Measurements from ENCODE around the gene ROR2. TPM values are rescaled to one million over a fixed set of nuclear protein-coding genes. Genes with fewer than 3 reads are reported as not detected.
"Not testable (repeated sequence)": the region's sequence is repeated elsewhere in the genome, so short reads cannot be mapped to it uniquely, and the experiment has no call there.

ROR2 gene
- total and polyA plus RNA-seq, 2 donors (not counting 3 experiments of a cell fraction or from before 2014, with no cell fraction given): not detected

DNA sequence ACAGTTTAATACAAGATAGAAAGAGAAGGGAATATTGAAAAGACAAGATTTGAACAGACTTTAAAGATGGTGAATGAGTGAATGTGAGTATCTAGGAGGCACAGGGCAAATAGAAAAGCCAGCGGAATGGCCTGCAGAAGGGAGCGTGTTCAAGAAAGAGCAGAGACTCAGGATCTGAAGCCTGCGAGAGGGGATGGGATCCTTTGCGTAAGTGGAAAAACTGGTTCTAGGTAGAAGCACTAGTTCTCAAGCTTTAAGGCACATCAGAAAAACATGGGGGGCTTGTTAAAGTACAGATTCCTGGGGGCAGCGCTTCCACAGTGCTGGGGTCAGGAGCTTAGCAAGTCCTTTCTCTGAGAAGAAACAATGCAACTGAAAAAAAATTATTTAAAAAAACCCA lies 431.6 kb downstream of the ROR2 start:
- Histone ChIP-seq H3K4me2 (ENCODE audit: insufficient read depth, low read length) (no peak overlapping the region), H3K27ac (ENCODE audit: insufficient read depth, low read depth, low read length) (no peak overlapping the region), H3K36me3 (ENCODE audit: control insufficient read depth in 2 of 2, extremely low read depth in 1 of 2, insufficient read depth in 2 of 2, low read length in 2 of 2) (no peaks in the 10 kb centered on the region), H2AFZ (ENCODE audit: low read depth, low read length) (no peak overlapping the region), H3K9me3 (replicated peaks; ENCODE audit: control insufficient read depth, insufficient read depth, low read length) (no peaks in the 10 kb centered on the region), H3K9me1 (replicated peaks; ENCODE audit: control insufficient read depth, extremely low read depth, insufficient read depth, low read length) (no peaks in the 10 kb centered on the region), H3K9ac (replicated peaks; ENCODE audit: extremely low read depth, insufficient read depth, low read length) (no peak overlapping the region), H3K27me3 (ENCODE audit: control insufficient read depth in 2 of 2, insufficient read depth in 2 of 2, low read length in 2 of 2) (no peaks in the 10 kb centered on the region), H4K20me1 (replicated peaks; ENCODE audit: control insufficient read depth, extremely low read depth, insufficient read depth, low read length) (no peaks in the 10 kb centered on the region), H3K4me3 (replicated peaks in 1 of 3; ENCODE audit: insufficient read depth in 1 of 3, low read depth in 1 of 3, low read length in 3 of 3) (no peak overlapping the region), H3K4me1 (ENCODE audit: control insufficient read depth, extremely low read depth, insufficient read depth, low read length) (no peaks in the 10 kb centered on the region), H3K79me2 (ENCODE audit: control insufficient read depth, insufficient read depth, low read length) (no peaks in the 10 kb centered on the region)
- no TSS peak for BruUV-seq (replicated peaks)
- intact Hi-C loops (cut with micrococcal nuclease) (no loop called here), dilution Hi-C loops (cut with MboI; ENCODE audit: extremely low pct_ligation_motif_present, low sequenced_read_pairs) (no loop called here)
- FAIRE-seq: no peak
- CTCF ChIA-PET: no interaction called here
- DNase-seq (ENCODE audit: low read depth, low spot score): no peak
- POLR2A ChIA-PET: no interaction called here
- TF ChIP-seq POLR2A (IDR thresholded peaks at IDR 0.05; ENCODE audit: low read depth, low read length) (no peak), GATA2 (IDR thresholded peaks at IDR 0.05; ENCODE audit: insufficient read depth, insufficient read length, low read depth, low read length) (no peak), POLR2AphosphoS5 (IDR thresholded peaks at IDR 0.05; ENCODE audit: insufficient read depth, low read depth, low read length) (no peak), JUN (IDR thresholded peaks at IDR 0.05; ENCODE audit: borderline replicate concordance, insufficient read depth, insufficient read length, low read depth) (no peak), FOS (IDR thresholded peaks at IDR 0.05; ENCODE audit: borderline replicate concordance, insufficient read depth, low read length) (no peak)
- TF ChIP-seq, protein P1, sequence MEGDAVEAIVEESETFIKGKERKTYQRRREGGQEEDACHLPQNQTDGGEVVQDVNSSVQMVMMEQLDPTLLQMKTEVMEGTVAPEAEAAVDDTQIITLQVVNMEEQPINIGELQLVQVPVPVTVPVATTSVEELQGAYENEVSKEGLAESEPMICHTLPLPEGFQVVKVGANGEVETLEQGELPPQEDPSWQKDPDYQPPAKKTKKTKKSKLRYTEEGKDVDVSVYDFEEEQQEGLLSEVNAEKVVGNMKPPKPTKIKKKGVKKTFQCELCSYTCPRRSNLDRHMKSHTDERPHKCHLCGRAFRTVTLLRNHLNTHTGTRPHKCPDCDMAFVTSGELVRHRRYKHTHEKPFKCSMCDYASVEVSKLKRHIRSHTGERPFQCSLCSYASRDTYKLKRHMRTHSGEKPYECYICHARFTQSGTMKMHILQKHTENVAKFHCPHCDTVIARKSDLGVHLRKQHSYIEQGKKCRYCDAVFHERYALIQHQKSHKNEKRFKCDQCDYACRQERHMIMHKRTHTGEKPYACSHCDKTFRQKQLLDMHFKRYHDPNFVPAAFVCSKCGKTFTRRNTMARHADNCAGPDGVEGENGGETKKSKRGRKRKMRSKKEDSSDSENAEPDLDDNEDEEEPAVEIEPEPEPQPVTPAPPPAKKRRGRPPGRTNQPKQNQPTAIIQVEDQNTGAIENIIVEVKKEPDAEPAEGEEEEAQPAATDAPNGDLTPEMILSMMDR (IDR thresholded peaks at IDR 0.05; ENCODE audit: extremely low read depth in 1 of 2, insufficient read depth in 1 of 2, low read depth in 1 of 2, low read length in 2 of 2): no peak

- H3K36me3 ChIP-seq (ENCODE audit: control insufficient read depth in 2 of 2, extremely low read depth in 1 of 2, insufficient read depth in 2 of 2, low read length in 2 of 2): no peaks in the 10 kb centered on the region
- POLR2A ChIA-PET: no interaction called here
- DNase-seq (ENCODE audit: low read depth, low spot score) (no peak), FAIRE-seq (no peak)
- no peak overlapping the region for H3K4me3 ChIP-seq (replicated peaks in 1 of 3; ENCODE audit: insufficient read depth in 1 of 3, low read depth in 1 of 3, low read length in 3 of 3)
- H2AFZ ChIP-seq (ENCODE audit: low read depth, low read length): no peak overlapping the region
- H3K27me3 ChIP-seq (ENCODE audit: control insufficient read depth in 2 of 2, insufficient read depth in 2 of 2, low read length in 2 of 2): no peaks in the 10 kb centered on the region
- BruUV-seq (replicated peaks): no TSS peak
- H3K4me2 ChIP-seq (ENCODE audit: insufficient read depth, low read length): no peak overlapping the region
- H3K9me3 ChIP-seq (replicated peaks; ENCODE audit: control insufficient read depth, insufficient read depth, low read length): no peaks in the 10 kb centered on the region
- no peak for TF ChIP-seq POLR2A (IDR thresholded peaks at IDR 0.05; ENCODE audit: low read depth, low read length)
- no peak for TF ChIP-seq GATA2 (IDR thresholded peaks at IDR 0.05; ENCODE audit: insufficient read depth, insufficient read length, low read depth, low read length)
- no peak for TF ChIP-seq FOS (IDR thresholded peaks at IDR 0.05; ENCODE audit: borderline replicate concordance, insufficient read depth, low read length)
- no peak for TF ChIP-seq EZH2 (IDR thresholded peaks at IDR 0.05; ENCODE audit: borderline replicate concordance, low read depth, low read length, severe bottlenecking)
- no peaks in the 10 kb centered on the region for H3K9me1 ChIP-seq (replicated peaks; ENCODE audit: control insufficient read depth, extremely low read depth, insufficient read depth, low read length)
- CTCF ChIA-PET: no interaction called here
- no peak overlapping the region for H3K9ac ChIP-seq (replicated peaks; ENCODE audit: extremely low read depth, insufficient read depth, low read length)
- no peaks in the 10 kb centered on the region for H3K79me2 ChIP-seq (ENCODE audit: control insufficient read depth, insufficient read depth, low read length)
- dilution Hi-C loops (cut with MboI; ENCODE audit: extremely low pct_ligation_motif_present, low sequenced_read_pairs): no loop called here
- H4K20me1 ChIP-seq (replicated peaks; ENCODE audit: control insufficient read depth, extremely low read depth, insufficient read depth, low read length): no peaks in the 10 kb centered on the region
- no peak overlapping the region for H3K27ac ChIP-seq (ENCODE audit: insufficient read depth, low read depth, low read length)
- H3K4me1 ChIP-seq (ENCODE audit: control insufficient read depth, extremely low read depth, insufficient read depth, low read length): no peaks in the 10 kb centered on the region
- intact Hi-C loops (cut with micrococcal nuclease): no loop called here
Observed at GRCh38 chr9:91517801-91518200, 432.2 kb downstream of the ROR2 start.

- BruUV-seq (replicated peaks); H4K20me1 ChIP-seq (replicated peaks; ENCODE audit: control insufficient read depth, extremely low read depth, insufficient read depth, low read length); H3K36me3 ChIP-seq (ENCODE audit: control insufficient read depth in 2 of 2, extremely low read depth in 1 of 2, insufficient read depth in 2 of 2, low read length in 2 of 2); H3K4me2 ChIP-seq (ENCODE audit: insufficient read depth, low read length); H3K27ac ChIP-seq (ENCODE audit: insufficient read depth, low read depth, low read length); H2AFZ ChIP-seq (ENCODE audit: low read depth, low read length); intact Hi-C loops (cut with micrococcal nuclease); dilution Hi-C loops (cut with MboI; ENCODE audit: extremely low pct_ligation_motif_present, low sequenced_read_pairs); H3K9me1 ChIP-seq (replicated peaks; ENCODE audit: control insufficient read depth, extremely low read depth, insufficient read depth, low read length); H3K27me3 ChIP-seq (ENCODE audit: control insufficient read depth in 2 of 2, insufficient read depth in 2 of 2, low read length in 2 of 2); H3K79me2 ChIP-seq (ENCODE audit: control insufficient read depth, insufficient read depth, low read length); H3K4me1 ChIP-seq (ENCODE audit: control insufficient read depth, extremely low read depth, insufficient read depth, low read length); POLR2A ChIA-PET; H3K9ac ChIP-seq (replicated peaks; ENCODE audit: extremely low read depth, insufficient read depth, low read length); H3K9me3 ChIP-seq (replicated peaks; ENCODE audit: control insufficient read depth, insufficient read depth, low read length); H3K4me3 ChIP-seq (replicated peaks in 1 of 3; ENCODE audit: insufficient read depth in 1 of 3, low read depth in 1 of 3, low read length in 3 of 3); DNase-seq (ENCODE audit: low read depth, low spot score); FAIRE-seq; CTCF ChIA-PET: not testable (repeated sequence)
Observed at GRCh38 chr9:91517332-91517731, 432.7 kb downstream of the ROR2 start.

Data from endothelial cell of umbilical vein (primary cell).